ENCODE data around the gene TMEM245. TPM values are rescaled to one million over a fixed set of nuclear protein-coding genes. Genes with fewer than 3 reads are reported as not detected.

Gene TMEM245
- total and polyA plus RNA-seq, 10 of the 15 experiments (the other 5 are each of a cell fraction or from before 2014, with no cell fraction given), result 7.4 to 36.1 (median 19.0) TPM

DNA sequence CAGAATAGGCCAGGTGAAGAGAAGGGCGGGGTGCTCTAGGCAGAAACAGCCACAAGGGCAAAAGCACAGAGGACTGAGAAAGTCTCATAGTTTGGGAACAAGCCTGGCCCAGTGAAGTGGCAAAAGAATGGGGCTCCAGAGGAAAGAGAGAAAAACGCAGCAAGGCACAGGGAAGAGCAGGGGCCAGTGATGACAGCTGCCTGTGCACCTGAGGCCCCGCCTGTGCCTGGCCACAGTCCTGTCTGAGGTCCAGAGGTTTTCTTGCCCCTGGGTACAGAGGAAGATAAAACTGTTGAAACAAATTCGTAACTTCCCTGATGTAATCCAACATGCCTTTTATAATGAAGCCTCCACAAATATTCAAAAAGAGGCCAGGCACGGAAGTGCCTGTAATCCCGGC is 25.3 kb upstream of the TMEM245 start:
- H3K9ac ChIP-seq (ENCODE audit: control insufficient read depth, insufficient read depth, low read length), result no peak overlapping the region
- POLR2A ChIA-PET, result interaction anchor here (0.6 kb wide), 1 partner anchor 73 kb away, joined by 5 read pairs; no protein-coding TSS in a partner anchor
- TF ChIP-seq SUZ12 (IDR thresholded peaks at IDR 0.05; ENCODE audit: unreplicated experiment), result no peak
- TF ChIP-seq, protein P1, sequence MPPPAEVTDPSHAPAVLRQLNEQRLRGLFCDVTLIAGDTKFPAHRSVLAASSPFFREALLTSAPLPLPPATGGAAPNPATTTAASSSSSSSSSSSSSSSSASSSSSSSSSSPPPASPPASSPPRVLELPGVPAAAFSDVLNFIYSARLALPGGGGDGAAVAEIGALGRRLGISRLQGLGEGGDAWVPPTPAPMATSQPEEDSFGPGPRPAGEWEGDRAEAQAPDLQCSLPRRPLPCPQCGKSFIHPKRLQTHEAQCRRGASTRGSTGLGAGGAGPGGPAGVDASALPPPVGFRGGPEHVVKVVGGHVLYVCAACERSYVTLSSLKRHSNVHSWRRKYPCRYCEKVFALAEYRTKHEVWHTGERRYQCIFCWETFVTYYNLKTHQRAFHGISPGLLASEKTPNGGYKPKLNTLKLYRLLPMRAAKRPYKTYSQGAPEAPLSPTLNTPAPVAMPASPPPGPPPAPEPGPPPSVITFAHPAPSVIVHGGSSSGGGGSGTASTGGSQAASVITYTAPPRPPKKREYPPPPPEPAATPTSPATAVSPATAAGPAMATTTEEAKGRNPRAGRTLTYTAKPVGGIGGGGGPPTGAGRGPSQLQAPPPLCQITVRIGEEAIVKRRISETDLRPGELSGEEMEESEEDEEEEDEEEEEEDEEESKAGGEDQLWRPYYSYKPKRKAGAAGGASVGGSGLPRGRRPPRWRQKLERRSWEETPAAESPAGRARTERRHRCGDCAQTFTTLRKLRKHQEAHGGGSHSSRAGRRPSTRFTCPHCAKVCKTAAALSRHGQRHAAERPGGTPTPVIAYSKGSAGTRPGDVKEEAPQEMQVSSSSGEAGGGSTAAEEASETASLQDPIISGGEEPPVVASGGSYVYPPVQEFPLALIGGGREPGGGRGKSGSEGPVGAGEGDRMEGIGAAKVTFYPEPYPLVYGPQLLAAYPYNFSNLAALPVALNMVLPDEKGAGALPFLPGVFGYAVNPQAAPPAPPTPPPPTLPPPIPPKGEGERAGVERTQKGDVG (CRISPR knock-in tag; IDR thresholded peaks at IDR 0.05), result no peak
- TF ChIP-seq, protein P2, sequence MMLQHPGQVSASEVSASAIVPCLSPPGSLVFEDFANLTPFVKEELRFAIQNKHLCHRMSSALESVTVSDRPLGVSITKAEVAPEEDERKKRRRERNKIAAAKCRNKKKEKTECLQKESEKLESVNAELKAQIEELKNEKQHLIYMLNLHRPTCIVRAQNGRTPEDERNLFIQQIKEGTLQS (IDR thresholded peaks at IDR 0.05; ENCODE audit: borderline replicate concordance, extremely low read depth, low read depth, low read length), result no peak
- TF ChIP-seq NRF1 (conservative IDR thresholded peaks at IDR 0.05; ENCODE audit: low read depth, low read length), result no peak
- no peak for TF ChIP-seq ESRRA (IDR thresholded peaks at IDR 0.05; ENCODE audit: low read length)
- TF ChIP-seq ZNF24 (IDR thresholded peaks at IDR 0.05), result no peak
- no peak for TF ChIP-seq EED (IDR thresholded peaks at IDR 0.05; ENCODE audit: low read depth)
- no peak for TF ChIP-seq RBBP5 (conservative IDR thresholded peaks at IDR 0.05)
- TF ChIP-seq CREB1 (IDR thresholded peaks at IDR 0.05; ENCODE audit: low read depth), result no peak
- TF ChIP-seq KDM1A (IDR thresholded peaks at IDR 0.05; ENCODE audit: borderline replicate concordance), result no peak
- TF ChIP-seq, protein P3, sequence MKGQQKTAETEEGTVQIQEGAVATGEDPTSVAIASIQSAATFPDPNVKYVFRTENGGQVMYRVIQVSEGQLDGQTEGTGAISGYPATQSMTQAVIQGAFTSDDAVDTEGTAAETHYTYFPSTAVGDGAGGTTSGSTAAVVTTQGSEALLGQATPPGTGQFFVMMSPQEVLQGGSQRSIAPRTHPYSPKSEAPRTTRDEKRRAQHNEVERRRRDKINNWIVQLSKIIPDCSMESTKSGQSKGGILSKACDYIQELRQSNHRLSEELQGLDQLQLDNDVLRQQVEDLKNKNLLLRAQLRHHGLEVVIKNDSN (IDR thresholded peaks at IDR 0.05; ENCODE audit: borderline replicate concordance, extremely low read length, insufficient read depth, low read depth, low read length), result no peak
- TF ChIP-seq EZH2 (IDR thresholded peaks at IDR 0.05; ENCODE audit: borderline replicate concordance, control insufficient read depth, low read depth, low read length), result no peak
- TF ChIP-seq, protein P4, sequence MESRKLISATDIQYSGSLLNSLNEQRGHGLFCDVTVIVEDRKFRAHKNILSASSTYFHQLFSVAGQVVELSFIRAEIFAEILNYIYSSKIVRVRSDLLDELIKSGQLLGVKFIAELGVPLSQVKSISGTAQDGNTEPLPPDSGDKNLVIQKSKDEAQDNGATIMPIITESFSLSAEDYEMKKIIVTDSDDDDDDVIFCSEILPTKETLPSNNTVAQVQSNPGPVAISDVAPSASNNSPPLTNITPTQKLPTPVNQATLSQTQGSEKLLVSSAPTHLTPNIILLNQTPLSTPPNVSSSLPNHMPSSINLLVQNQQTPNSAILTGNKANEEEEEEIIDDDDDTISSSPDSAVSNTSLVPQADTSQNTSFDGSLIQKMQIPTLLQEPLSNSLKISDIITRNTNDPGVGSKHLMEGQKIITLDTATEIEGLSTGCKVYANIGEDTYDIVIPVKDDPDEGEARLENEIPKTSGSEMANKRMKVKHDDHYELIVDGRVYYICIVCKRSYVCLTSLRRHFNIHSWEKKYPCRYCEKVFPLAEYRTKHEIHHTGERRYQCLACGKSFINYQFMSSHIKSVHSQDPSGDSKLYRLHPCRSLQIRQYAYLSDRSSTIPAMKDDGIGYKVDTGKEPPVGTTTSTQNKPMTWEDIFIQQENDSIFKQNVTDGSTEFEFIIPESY (IDR thresholded peaks at IDR 0.05), result no peak
- no peak for TF ChIP-seq RCOR1 (conservative IDR thresholded peaks at IDR 0.05; ENCODE audit: low read depth, low read length)
- TF ChIP-seq NR2C2 (IDR thresholded peaks at IDR 0.05; ENCODE audit: borderline replicate concordance, control insufficient read depth, insufficient read length, low read depth), result no peak
- no peak for TF ChIP-seq MTA3 (IDR thresholded peaks at IDR 0.05; ENCODE audit: borderline replicate concordance, low read length)
- TF ChIP-seq POLR2A (IDR thresholded peaks at IDR 0.05; ENCODE audit: low read depth, low read length), result no peak
- no peak for TF ChIP-seq ETV6 (conservative IDR thresholded peaks at IDR 0.05 in 1 of 2, IDR thresholded peaks at IDR 0.05 in 1 of 2; ENCODE audit: borderline replicate concordance in 1 of 2, low read depth in 1 of 2)
- SMC1A ChIA-PET (ENCODE audit: uncharacterized antibody, unreplicated experiment), result interaction anchor here (1.5 kb wide), 1 partner anchor 325 kb away, joined by 3 read pairs; no protein-coding TSS in a partner anchor
- H3K4me3 ChIP-seq, result no peak overlapping the region
- RAD21 ChIA-PET (ENCODE audit: unreplicated experiment), result no interaction called here
- H3K27ac ChIP-seq (ENCODE audit: control insufficient read depth, insufficient read depth), result no peak overlapping the region
- WGBS (ENCODE audit: insufficient coverage, insufficient replicate concordance, low lambda C conversion rate, missing lambda C conversion rate), result 51% methylated on average over 6 of the region's 6 CpGs
- no peak overlapping the region for H2AFZ ChIP-seq (ENCODE audit: control insufficient read depth, low read depth, low read length)
- H3K9me3 ChIP-seq (replicated peaks; ENCODE audit: control insufficient read depth, insufficient read depth, low read length), result no peaks in the 10 kb centered on the region
- H3K79me2 ChIP-seq (ENCODE audit: control insufficient read depth, insufficient read depth, low read length), result no peaks in the 10 kb centered on the region
- H3K4me2 ChIP-seq (ENCODE audit: control insufficient read depth, insufficient read depth), result no peak overlapping the region
- no peaks in the 10 kb centered on the region for H3K27me3 ChIP-seq (replicated peaks in 1 of 2; ENCODE audit: control insufficient read depth in 2 of 2, insufficient read depth in 2 of 2, low read length in 1 of 2)
- FAIRE-seq (no peak), DNase-seq (ENCODE audit: low read depth, low spot score) (no peak), ATAC-seq (no peak)
- no peaks in the 10 kb centered on the region for H3K36me3 ChIP-seq (ENCODE audit: control insufficient read depth in 2 of 2, insufficient read depth in 2 of 2, low read length in 1 of 2)
- intact Hi-C loops (cut with micrococcal nuclease; ENCODE audit: unreplicated experiment) (no loop called here), in situ Hi-C loops (cut with MboI) (no loop called here)
- CTCF ChIA-PET, result interaction anchor here (0.6 kb wide), 1 partner anchor 119 kb away, joined by 3 read pairs; no protein-coding TSS in a partner anchor
- H4K20me1 ChIP-seq (ENCODE audit: control insufficient read depth, insufficient read depth), result no peaks in the 10 kb centered on the region
- H3K4me1 ChIP-seq (ENCODE audit: control insufficient read depth, insufficient read depth, low read length), result no peaks in the 10 kb centered on the region
- BruUV-seq (replicated peaks), result no TSS peak
